Mesothelial cell of epicardium (in vitro differentiated cells): ENCODE measurements around the gene TYK2. TPM values are rescaled to one million over a fixed set of nuclear protein-coding genes. Genes with fewer than 3 reads are reported as not detected.

ENCODE experiments used
- DNase-seq, 2 experiments: peaks; one replicate each; pipeline ENCODE4 v3.0.0; 2021; ENCODE audit warnings: low spot score in 2 of 2; ENCODE audit not compliant: unreplicated experiment in 2 of 2
- H3K27ac Mint-ChIP-seq: 2 replicates; pipeline ENCODE4 v1.8.0; 2021; ENCODE audit warnings: mixed read lengths
- H3K27me3 Mint-ChIP-seq: 2 replicates; pipeline ENCODE4 v1.8.0; 2021; ENCODE audit warnings: low read depth, mixed read lengths
- H3K36me3 Mint-ChIP-seq: 2 replicates; pipeline ENCODE4 v1.8.0; 2021; ENCODE audit warnings: mixed read lengths
- H3K4me1 Mint-ChIP-seq: 2 replicates; pipeline ENCODE4 v1.8.0; 2021; ENCODE audit warnings: mixed read lengths
- H3K4me3 Mint-ChIP-seq: 2 replicates; pipeline ENCODE4 v1.8.0; 2021; ENCODE audit warnings: mild to moderate bottlenecking, moderate library complexity, mixed read lengths
- H3K9me3 Mint-ChIP-seq: 2 replicates; pipeline ENCODE4 v1.8.0; 2021; ENCODE audit warnings: mixed read lengths
- CTCF ChIP-seq: fragments of 200-600 bp; sonication (generic); IDR thresholded peaks from one replicate; pipeline ENCODE4 v1.5.0; 2021; ENCODE audit warnings: antibody characterized with exemption; ENCODE audit not compliant: unreplicated experiment
- total RNA-seq: library from RNA; stranded (reverse); gene quantifications from 3 replicates; pipeline ENCODE4 v1.2.1, GENCODE V29; 2021

TYK2 gene
- 142 to 148 TPM (median 146 TPM) in 3 replicates for total RNA-seq

DNA sequence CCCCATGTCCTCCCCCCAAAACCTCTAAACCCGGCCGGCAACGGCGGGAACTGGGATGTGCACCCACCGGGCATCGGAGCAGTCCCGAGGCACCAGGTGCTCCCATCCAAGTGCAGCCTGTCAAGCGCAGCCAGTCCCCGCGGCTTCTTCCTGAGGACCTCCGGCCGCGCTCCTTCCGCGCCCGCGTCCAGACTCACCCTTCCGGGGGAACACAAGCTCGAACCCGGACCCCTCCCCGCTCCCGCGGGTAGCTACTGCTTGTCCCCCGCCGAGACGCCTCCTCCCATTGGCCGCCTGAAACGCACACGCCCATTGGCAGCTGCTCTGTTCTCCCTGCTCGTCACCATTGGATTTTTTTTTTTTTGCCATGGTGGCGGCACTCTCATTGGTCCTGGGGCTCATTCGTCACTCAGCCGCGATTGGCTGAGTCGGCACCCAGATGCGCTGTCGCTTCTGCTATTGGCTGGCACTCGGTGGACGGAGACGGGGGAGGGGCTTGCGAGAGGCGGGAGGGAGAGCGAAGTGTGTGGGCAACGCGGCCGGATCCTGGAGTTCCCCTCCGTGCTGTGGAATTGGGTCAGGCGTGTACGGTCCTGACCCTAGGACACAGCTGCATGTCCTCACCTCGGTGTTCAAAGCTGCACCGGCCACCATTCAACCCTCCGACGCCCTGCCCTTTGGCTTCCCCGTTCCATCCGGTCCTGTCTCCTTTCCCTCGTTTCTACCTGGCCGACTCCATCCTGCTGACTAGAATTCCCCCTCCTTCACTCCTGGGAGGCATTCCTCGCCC, at the start of gene TYK2:
Gene TYK2, minus strand, starts transcription at position 260 of the 790 bp plus-strand sequence. CDS start 2,166 bp downstream, outside the sequence.
- peak within 1 kb of the TSS; percentile 89 for H3K4me3 Mint-ChIP-seq
- TF ChIP-seq CTCF: no peak
- peak within 1 kb of the TSS; percentile 97 for H3K27ac Mint-ChIP-seq
- H3K27me3 Mint-ChIP-seq: peaks cover 2% of the 10 kb centered on the region
- peaks cover 7% of the 10 kb centered on the region for H3K36me3 Mint-ChIP-seq
- DNase-seq: peak; percentile 89 to 99
- H3K4me1 Mint-ChIP-seq: peaks cover 18% of the 10 kb centered on the region
- no peaks in the 10 kb centered on the region for H3K9me3 Mint-ChIP-seq

DNA sequence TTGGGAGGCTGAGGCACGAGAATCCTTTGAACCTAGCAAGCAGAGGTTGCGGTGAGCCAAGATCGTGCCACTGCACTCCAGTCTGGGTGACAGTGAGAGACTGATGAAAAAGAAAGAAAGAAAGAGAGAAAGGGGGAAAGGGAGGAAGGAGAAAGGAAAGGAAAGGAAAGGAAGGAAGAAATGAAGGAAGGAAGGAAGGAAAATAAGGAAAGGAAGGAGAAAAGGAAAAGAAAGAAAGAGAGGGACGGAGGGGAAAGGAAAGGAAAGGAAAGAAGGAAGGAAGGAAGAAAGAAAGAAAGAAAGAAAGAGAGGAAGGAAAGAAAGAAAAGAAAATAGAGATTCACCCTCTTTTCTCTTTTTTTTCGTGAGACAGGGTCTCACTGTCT, 48.6 kb upstream of the TYK2 start:
- no peak for DNase-seq
- Mint-ChIP-seq H3K4me1 (peaks cover 13% of the 10 kb centered on the region), H3K4me3 (no peak overlapping the region), H3K9me3 (no peaks in the 10 kb centered on the region), H3K27me3 (peaks cover 92% of the 10 kb centered on the region), H3K36me3 (no peaks in the 10 kb centered on the region), H3K27ac (no peak overlapping the region)
- no peak for TF ChIP-seq CTCF

- DNase-seq: no peak
- H3K27ac Mint-ChIP-seq: no peak overlapping the region
- H3K36me3 Mint-ChIP-seq: no peaks in the 10 kb centered on the region
- no peak for TF ChIP-seq CTCF
- H3K9me3 Mint-ChIP-seq: no peaks in the 10 kb centered on the region
- peaks cover 94% of the 10 kb centered on the region for H3K27me3 Mint-ChIP-seq
- no peak overlapping the region for H3K4me3 Mint-ChIP-seq
- H3K4me1 Mint-ChIP-seq: peaks cover 13% of the 10 kb centered on the region
These were observed 46.8 kb upstream of the TYK2 start for GRCh38 chr19:10427169-10427568.

- Mint-ChIP-seq H3K27me3 (peaks cover 95% of the 10 kb centered on the region), H3K27ac (no peak overlapping the region), H3K9me3 (no peaks in the 10 kb centered on the region), H3K4me1 (peaks cover 17% of the 10 kb centered on the region), H3K4me3 (peak overlapping the region; percentile 8), H3K36me3 (no peaks in the 10 kb centered on the region)
- TF ChIP-seq CTCF: peak; percentile 90
- peak; percentile 74 to 92 for DNase-seq
These were observed 43.8 kb upstream of the TYK2 start for GRCh38 chr19:10424011-10424637.

DNA sequence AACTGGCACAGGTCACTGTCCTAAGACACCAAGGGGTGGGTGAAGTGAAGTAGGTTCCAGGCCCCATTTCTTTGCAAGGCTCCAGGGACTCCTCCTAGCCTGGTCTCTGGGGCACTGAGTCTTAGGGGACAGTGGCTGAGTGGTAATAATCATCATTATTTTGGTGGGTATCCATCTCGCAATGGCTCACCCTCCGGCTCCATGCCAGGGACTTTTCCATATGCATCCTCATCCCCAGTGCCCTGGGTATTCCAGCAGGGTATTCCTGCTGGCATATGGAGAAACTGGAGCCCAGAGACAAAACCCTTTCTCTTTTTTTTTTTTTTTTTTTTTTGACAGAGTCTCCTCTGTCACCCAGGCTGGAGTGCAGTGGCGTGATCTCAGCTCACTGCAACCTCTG, 42.5 kb upstream of the TYK2 start:
- no peaks in the 10 kb centered on the region for H3K9me3 Mint-ChIP-seq
- no peak overlapping the region for H3K4me3 Mint-ChIP-seq
- H3K27me3 Mint-ChIP-seq: peaks cover 93% of the 10 kb centered on the region
- DNase-seq: no peak
- H3K4me1 Mint-ChIP-seq: peaks cover 27% of the 10 kb centered on the region
- no peak for TF ChIP-seq CTCF
- H3K36me3 Mint-ChIP-seq: no peaks in the 10 kb centered on the region
- H3K27ac Mint-ChIP-seq: no peak overlapping the region
